SK-N-SH (cell line): Measurements from ENCODE around the gene MALAT1.
A peak's percentile ranks its signal among the peaks of the same experiment; 100 is the strongest.

ENCODE experiments used
- ELF1 ChIP-seq: IDR thresholded peaks from 2 replicates; pipeline ENCODE4 v1.4.0; 2012
- EP300 ChIP-seq, 2 experiments: IDR thresholded peaks; 2 replicates each; pipeline versions ENCODE4 v1.4.0 to v1.6.1; 2012; ENCODE audit warnings: borderline replicate concordance in 1 of 2, low read depth in 1 of 2, low read length in 1 of 2
- EZH2phosphoT487 ChIP-seq: fragments of 200-600 bp; sonication (generic); IDR thresholded peaks from 2 replicates; pipeline ENCODE4 v1.6.1; 2017; ENCODE audit warnings: low read depth, mixed run types, mild to moderate bottlenecking, antibody characterized with exemption, moderate library complexity, borderline replicate concordance
- PBX3 ChIP-seq: IDR thresholded peaks from 2 replicates; pipeline ENCODE4; 2012
- POLR2AphosphoS5 ChIP-seq: IDR thresholded peaks from 2 replicates; pipeline ENCODE4 v1.6.1; 2012; ENCODE audit warnings: low read depth, low read length
- RXRA ChIP-seq: IDR thresholded peaks from 2 replicates; pipeline ENCODE4 v1.4.0; 2012; ENCODE audit warnings: low read depth, mild to moderate bottlenecking, borderline replicate concordance
- SMC3 ChIP-seq: IDR thresholded peaks from 2 replicates; pipeline ENCODE4 v1.6.1; 2012; ENCODE audit warnings: low read depth, low read length, improper control_type of control experiment
- TCF12 ChIP-seq: IDR thresholded peaks from 2 replicates; pipeline ENCODE4 v1.4.0; 2012
- TEAD4 ChIP-seq: IDR thresholded peaks from 2 replicates; pipeline ENCODE4 v1.4.0; 2012; ENCODE audit warnings: mild to moderate bottlenecking, borderline replicate concordance; ENCODE audit not compliant: insufficient read depth
- TF ChIP-seq, protein P1 (sequence below): fragments of 200-600 bp; sonication (generic); IDR thresholded peaks from 2 replicates; pipeline ENCODE4 v1.6.1; 2017; ENCODE audit warnings: antibody characterized with exemption, mild to moderate bottlenecking, moderate library complexity

GRCh38 chr11:65491163-65491465, 7.7 kb upstream of the MALAT1 start:
- TF ChIP-seq, protein P1, sequence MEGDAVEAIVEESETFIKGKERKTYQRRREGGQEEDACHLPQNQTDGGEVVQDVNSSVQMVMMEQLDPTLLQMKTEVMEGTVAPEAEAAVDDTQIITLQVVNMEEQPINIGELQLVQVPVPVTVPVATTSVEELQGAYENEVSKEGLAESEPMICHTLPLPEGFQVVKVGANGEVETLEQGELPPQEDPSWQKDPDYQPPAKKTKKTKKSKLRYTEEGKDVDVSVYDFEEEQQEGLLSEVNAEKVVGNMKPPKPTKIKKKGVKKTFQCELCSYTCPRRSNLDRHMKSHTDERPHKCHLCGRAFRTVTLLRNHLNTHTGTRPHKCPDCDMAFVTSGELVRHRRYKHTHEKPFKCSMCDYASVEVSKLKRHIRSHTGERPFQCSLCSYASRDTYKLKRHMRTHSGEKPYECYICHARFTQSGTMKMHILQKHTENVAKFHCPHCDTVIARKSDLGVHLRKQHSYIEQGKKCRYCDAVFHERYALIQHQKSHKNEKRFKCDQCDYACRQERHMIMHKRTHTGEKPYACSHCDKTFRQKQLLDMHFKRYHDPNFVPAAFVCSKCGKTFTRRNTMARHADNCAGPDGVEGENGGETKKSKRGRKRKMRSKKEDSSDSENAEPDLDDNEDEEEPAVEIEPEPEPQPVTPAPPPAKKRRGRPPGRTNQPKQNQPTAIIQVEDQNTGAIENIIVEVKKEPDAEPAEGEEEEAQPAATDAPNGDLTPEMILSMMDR: peak; percentile 11; the same call in 1 of the 2 replicates
- TF ChIP-seq POLR2AphosphoS5 (no peak), PBX3 (no peak), SMC3 (no peak), TCF12 (no peak), EP300 (IDR thresholded peaks at IDR 0.05; ENCODE audit: borderline replicate concordance in 1 of 2, low read depth in 1 of 2, low read length in 1 of 2) (no peak), RXRA (no peak), TEAD4 (no peak), EZH2phosphoT487 (no peak), ELF1 (no peak)
